HFFc6 (cell line): ENCODE measurements around the gene PRMT7. TPM values are rescaled to one million over a fixed set of nuclear protein-coding genes. Genes with fewer than 3 reads are reported as not detected.

Experiments used
- DNase-seq: peaks from one replicate; pipeline ENCODE4 v3.0.0-alpha.2; 2018
- H3K27ac Mint-ChIP-seq: 2 replicates; pipeline ENCODE4 v1.8.0; 2020; ENCODE audit warnings: mild to moderate bottlenecking, mixed read lengths
- H3K27me3 Mint-ChIP-seq: 2 replicates; pipeline ENCODE4 v1.8.0; 2021; ENCODE audit warnings: mild to moderate bottlenecking, moderate library complexity, mixed read lengths; ENCODE audit not compliant: insufficient read depth
- H3K36me3 Mint-ChIP-seq: 2 replicates; pipeline ENCODE4 v1.8.0; 2021; ENCODE audit warnings: low read depth, mixed read lengths
- H3K4me1 Mint-ChIP-seq: 2 replicates; pipeline ENCODE4 v1.8.0; 2020; ENCODE audit warnings: low read depth, mixed read lengths
- H3K4me3 Mint-ChIP-seq: 2 replicates; pipeline ENCODE4 v1.8.0; 2020; ENCODE audit warnings: mild to moderate bottlenecking, moderate library complexity, mixed read lengths
- H3K9me3 Mint-ChIP-seq: 2 replicates; pipeline ENCODE4 v1.8.0; 2020; ENCODE audit warnings: mild to moderate bottlenecking, mixed read lengths
- total RNA-seq, 6 experiments: library from RNA; stranded (reverse); fragmentation: NEBNext Ultra II Directional; extraction: Animal tissue kit (Norgen Biotek cat#: 25700); gene quantifications; 2 replicates in 1 of 6; 3 replicates in 5 of 6; pipeline ENCODE4 v1.2.3, GENCODE V29; 2021
- TF ChIP-seq, protein P1 (sequence below): fragments of 200-600 bp; sonication (generic); IDR thresholded peaks from 2 replicates; pipeline ENCODE4 v1.5.0; 2021; ENCODE audit warnings: antibody characterized with exemption, mild to moderate bottlenecking

The PRMT7 gene
- total RNA-seq, 6 experiments from 2014 or later: 32.1 to 37.7 (median 36.4) TPM

- Mint-ChIP-seq H3K4me1 (peaks cover 2% of the 10 kb centered on the region), H3K36me3 (no peaks in the 10 kb centered on the region), H3K9me3 (no peaks in the 10 kb centered on the region), H3K27ac (no peak overlapping the region), H3K4me3 (no peak overlapping the region), H3K27me3 (peaks cover 2% of the 10 kb centered on the region; the same call in 1 of the 2 replicates)
- TF ChIP-seq, protein P1, sequence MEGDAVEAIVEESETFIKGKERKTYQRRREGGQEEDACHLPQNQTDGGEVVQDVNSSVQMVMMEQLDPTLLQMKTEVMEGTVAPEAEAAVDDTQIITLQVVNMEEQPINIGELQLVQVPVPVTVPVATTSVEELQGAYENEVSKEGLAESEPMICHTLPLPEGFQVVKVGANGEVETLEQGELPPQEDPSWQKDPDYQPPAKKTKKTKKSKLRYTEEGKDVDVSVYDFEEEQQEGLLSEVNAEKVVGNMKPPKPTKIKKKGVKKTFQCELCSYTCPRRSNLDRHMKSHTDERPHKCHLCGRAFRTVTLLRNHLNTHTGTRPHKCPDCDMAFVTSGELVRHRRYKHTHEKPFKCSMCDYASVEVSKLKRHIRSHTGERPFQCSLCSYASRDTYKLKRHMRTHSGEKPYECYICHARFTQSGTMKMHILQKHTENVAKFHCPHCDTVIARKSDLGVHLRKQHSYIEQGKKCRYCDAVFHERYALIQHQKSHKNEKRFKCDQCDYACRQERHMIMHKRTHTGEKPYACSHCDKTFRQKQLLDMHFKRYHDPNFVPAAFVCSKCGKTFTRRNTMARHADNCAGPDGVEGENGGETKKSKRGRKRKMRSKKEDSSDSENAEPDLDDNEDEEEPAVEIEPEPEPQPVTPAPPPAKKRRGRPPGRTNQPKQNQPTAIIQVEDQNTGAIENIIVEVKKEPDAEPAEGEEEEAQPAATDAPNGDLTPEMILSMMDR: no peak
- no peak for DNase-seq
These were observed 48.1 kb downstream of the PRMT7 start for GRCh38 chr16:68358951-68359350.

DNA sequence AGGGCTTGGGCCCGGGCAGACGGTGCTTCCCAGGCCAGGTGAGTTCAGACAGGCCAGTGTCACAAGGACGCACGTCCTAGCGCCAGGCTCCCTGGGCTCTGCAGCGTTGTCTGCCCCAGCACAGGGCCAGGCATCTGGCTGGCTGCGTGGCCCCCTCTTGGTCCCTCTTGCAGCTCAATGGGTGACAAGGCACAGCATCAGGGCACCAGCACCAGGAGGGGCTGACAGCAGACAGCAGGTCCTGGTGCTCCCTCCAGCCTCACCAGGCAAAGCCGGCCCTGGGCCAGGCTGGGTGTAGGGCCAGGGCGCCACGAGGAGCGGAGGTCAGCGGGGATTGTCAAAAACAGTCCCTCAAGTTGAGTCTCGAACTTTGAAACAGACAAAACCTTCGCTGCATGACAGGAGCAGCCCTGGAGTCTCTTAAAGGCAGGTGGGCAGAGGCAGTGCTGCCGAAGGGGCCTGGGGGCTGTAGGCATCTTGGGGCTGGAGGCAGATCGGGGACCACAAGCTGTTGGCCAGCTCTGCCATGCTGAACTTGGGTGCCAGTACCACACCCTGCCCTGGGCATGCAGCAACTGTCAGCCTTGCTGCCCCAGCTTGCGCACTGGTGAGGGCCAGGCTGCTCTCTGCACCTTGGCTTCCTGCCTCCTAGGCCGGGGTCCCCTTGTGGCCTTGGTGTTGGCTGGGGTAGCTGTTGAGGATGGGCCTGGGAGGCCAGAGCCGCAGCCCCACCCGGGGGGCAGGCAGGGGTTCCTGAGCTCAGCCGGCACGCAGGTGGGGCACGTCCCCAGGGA is 48.8 kb downstream of the PRMT7 start:
- Mint-ChIP-seq H3K4me3 (no peak overlapping the region), H3K4me1 (peaks cover 9% of the 10 kb centered on the region), H3K36me3 (no peaks in the 10 kb centered on the region), H3K27ac (no peak overlapping the region), H3K27me3 (peaks cover 8% of the 10 kb centered on the region; the same call in 1 of the 2 replicates), H3K9me3 (no peaks in the 10 kb centered on the region)
- TF ChIP-seq, protein P1: no peak
- no peak for DNase-seq

- no peak for DNase-seq
- Mint-ChIP-seq H3K36me3 (no peaks in the 10 kb centered on the region), H3K9me3 (no peaks in the 10 kb centered on the region), H3K4me3 (no peak overlapping the region), H3K4me1 (peaks cover 16% of the 10 kb centered on the region), H3K27me3 (peaks cover 10% of the 10 kb centered on the region; the same call in 1 of the 2 replicates), H3K27ac (no peak overlapping the region)
- TF ChIP-seq, protein P1: no peak
These were observed 49.7 kb downstream of the PRMT7 start for GRCh38 chr16:68360547-68360946.

DNA sequence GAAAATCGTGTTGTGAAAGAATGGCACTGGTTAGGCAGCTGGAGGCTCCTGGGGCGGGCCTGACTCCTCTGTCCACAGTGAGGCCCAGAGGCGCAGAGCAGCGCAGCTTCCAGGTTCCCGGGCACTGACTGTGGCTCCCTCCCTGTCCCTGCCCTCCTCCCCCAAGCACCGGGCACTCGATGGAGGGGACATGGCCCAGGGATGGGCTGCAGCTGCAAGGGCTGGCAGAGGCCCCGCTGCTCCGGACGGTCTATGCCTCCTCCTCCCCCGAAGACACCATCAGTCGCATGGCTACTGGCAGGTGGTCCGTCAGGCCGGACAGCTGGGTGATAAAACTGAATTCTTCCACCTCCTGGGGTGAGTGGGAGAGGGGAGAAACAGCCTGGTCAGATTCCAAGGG is 50.1 kb downstream of the PRMT7 start:
- TF ChIP-seq, protein P1: no peak
- H3K27me3 Mint-ChIP-seq: peaks cover 13% of the 10 kb centered on the region; the same call in 1 of the 2 replicates
- H3K36me3 Mint-ChIP-seq: no peaks in the 10 kb centered on the region
- no peak for DNase-seq
- H3K27ac Mint-ChIP-seq: no peak overlapping the region
- no peak overlapping the region for H3K4me3 Mint-ChIP-seq
- no peaks in the 10 kb centered on the region for H3K9me3 Mint-ChIP-seq
- H3K4me1 Mint-ChIP-seq: peaks cover 18% of the 10 kb centered on the region

DNA sequence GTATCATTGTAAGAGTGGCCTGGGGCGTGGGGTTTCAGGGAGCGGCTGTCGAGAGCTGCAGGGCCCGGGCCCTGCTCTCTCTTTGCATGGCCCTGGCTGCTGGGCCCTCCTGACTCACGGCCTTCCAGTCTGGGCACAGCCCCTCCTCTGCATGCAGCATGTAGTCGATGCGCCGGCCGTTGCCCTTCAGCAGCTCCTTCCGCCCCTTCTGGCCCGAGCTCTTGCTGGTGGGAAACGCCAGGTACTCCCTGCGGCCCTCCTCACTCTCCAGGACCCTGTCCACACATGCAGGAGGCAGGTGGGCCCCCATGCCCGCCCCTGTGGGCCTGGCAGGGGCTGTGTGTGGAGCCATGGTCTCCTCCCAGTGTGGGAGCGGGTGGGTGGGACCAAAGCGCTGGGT is 50.7 kb downstream of the PRMT7 start:
- Mint-ChIP-seq H3K27ac (no peak overlapping the region), H3K4me1 (peaks cover 18% of the 10 kb centered on the region), H3K4me3 (no peak overlapping the region), H3K9me3 (no peaks in the 10 kb centered on the region), H3K27me3 (peaks cover 13% of the 10 kb centered on the region; the same call in 1 of the 2 replicates), H3K36me3 (no peaks in the 10 kb centered on the region)
- DNase-seq: no peak
- TF ChIP-seq, protein P1: no peak
